ENCODE results near the gene ATCAY. TPM values are rescaled to one million over a fixed set of nuclear protein-coding genes. Genes with fewer than 3 reads are reported as not detected.

ATCAY gene
- total and polyA plus RNA-seq, 2 of the 13 experiments (the other 11 are each of a cell fraction or from before 2014, with no cell fraction given): not detected

DNA sequence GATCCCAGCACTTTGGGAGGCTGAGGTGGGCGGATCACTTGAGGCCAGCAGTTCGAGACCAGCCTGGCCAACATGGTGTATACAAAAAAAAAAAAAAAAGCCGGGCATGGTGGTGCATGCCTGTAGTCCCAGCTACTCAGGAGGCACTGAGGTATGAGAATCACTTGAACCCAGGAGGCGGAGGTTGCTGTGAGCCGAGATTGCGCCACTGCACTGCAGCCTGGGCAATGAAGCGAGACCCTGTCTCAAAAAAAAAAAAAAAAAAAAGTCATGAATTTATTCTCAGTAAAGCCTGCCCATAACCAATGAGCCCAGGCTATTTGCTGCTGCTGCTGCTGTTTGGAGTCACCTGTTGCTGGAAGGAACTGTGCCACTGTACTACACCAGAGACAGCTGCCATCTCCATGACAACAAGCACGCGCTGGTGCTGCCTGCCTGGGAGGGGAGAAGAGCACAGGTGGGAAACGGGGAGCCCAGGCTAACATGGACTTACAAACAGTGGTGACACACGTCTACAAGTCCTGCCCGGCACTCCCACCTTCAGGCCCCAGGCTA, 23.0 kb upstream of the ATCAY start (continued):
- TF ChIP-seq RFX5 (IDR thresholded peaks at IDR 0.05; ENCODE audit: low read depth, low read length) (peak; percentile 98), FOXA3 (CRISPR knock-in tag; IDR thresholded peaks at IDR 0.05) (no peak), SIX1 (CRISPR knock-in tag; IDR thresholded peaks at IDR 0.05; ENCODE audit: borderline replicate concordance) (no peak), MBD4 (IDR thresholded peaks at IDR 0.05; ENCODE audit: borderline replicate concordance, low read length) (no peak), CBX5 (CRISPR knock-in tag; IDR thresholded peaks at IDR 0.05; ENCODE audit: borderline replicate concordance) (no peak), NFKBIZ (CRISPR knock-in tag; IDR thresholded peaks at IDR 0.05) (no peak), RFXAP (CRISPR knock-in tag; IDR thresholded peaks at IDR 0.05; ENCODE audit: borderline replicate concordance) (peak; percentile 67), PHB2 (IDR thresholded peaks at IDR 0.05; ENCODE audit: partially characterized antibody) (no peak), MAFG (CRISPR knock-in tag; IDR thresholded peaks at IDR 0.05) (no peak)
- TF ChIP-seq, protein P1, sequence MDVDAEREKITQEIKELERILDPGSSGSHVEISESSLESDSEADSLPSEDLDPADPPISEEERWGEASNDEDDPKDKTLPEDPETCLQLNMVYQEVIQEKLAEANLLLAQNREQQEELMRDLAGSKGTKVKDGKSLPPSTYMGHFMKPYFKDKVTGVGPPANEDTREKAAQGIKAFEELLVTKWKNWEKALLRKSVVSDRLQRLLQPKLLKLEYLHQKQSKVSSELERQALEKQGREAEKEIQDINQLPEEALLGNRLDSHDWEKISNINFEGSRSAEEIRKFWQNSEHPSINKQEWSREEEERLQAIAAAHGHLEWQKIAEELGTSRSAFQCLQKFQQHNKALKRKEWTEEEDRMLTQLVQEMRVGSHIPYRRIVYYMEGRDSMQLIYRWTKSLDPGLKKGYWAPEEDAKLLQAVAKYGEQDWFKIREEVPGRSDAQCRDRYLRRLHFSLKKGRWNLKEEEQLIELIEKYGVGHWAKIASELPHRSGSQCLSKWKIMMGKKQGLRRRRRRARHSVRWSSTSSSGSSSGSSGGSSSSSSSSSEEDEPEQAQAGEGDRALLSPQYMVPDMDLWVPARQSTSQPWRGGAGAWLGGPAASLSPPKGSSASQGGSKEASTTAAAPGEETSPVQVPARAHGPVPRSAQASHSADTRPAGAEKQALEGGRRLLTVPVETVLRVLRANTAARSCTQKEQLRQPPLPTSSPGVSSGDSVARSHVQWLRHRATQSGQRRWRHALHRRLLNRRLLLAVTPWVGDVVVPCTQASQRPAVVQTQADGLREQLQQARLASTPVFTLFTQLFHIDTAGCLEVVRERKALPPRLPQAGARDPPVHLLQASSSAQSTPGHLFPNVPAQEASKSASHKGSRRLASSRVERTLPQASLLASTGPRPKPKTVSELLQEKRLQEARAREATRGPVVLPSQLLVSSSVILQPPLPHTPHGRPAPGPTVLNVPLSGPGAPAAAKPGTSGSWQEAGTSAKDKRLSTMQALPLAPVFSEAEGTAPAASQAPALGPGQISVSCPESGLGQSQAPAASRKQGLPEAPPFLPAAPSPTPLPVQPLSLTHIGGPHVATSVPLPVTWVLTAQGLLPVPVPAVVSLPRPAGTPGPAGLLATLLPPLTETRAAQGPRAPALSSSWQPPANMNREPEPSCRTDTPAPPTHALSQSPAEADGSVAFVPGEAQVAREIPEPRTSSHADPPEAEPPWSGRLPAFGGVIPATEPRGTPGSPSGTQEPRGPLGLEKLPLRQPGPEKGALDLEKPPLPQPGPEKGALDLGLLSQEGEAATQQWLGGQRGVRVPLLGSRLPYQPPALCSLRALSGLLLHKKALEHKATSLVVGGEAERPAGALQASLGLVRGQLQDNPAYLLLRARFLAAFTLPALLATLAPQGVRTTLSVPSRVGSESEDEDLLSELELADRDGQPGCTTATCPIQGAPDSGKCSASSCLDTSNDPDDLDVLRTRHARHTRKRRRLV (CRISPR knock-in tag; IDR thresholded peaks at IDR 0.05): no peak
